ENCODE results near the gene SLC4A1.

DNA sequence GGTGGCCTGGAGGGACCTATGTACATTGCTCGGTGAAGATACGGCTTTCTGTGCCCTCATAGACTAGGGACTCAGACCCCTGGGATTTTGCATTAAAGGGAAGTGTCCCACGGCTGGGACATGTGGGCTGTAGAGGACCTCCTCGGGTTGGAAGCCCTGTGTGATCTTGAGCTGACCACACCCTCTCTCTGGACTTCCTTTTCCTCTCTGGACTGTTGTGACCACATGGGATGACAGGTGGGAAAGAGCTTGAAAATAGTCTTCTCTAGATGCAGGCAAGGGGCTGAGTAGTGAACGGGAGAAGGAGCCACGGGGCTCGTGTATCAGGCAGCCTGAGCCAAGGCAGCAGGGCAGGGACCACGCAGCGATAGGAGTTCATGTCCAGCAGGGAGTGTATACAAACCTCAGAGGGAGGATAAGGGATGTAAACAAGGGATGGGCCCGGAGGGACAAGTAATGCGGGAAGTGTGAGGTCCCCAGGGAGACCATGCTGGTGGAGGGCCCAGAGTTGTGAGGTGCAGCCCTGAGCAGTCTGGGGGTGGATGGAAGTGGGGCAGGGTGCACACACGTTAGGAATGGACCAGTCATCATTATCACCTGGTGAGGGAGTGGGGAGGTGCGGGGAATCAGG, 4.5 kb upstream of the SLC4A1 start:
- TF ChIP-seq POLR2A (IDR thresholded peaks at IDR 0.05; ENCODE audit: low read depth, low read length), result no peak
- no peak for TF ChIP-seq POLR2AphosphoS5 (IDR thresholded peaks at IDR 0.05; ENCODE audit: low read depth, low read length)
- TF ChIP-seq TAF1 (IDR thresholded peaks at IDR 0.05; ENCODE audit: low read depth, low read length), result no peak

All from GM12891 (cell line).